ENCODE measurements around the gene TBC1D22A. TPM values are rescaled to one million over a fixed set of nuclear protein-coding genes. Genes with fewer than 3 reads are reported as not detected.

The TBC1D22A gene
- polyA plus RNA-seq, 1 of the 3 experiments (the other 2 are of a cell fraction) = 16.5 TPM

GRCh38 chr22:46779651-46780050, 17.2 kb downstream of the TBC1D22A start:
- no peak for DNase-seq
- no peaks in the 10 kb centered on the region for H3K36me3 ChIP-seq (replicated peaks in 1 of 2; ENCODE audit: control insufficient read depth in 1 of 2, insufficient read depth in 2 of 2, low read length in 1 of 2)
- H3K27me3 ChIP-seq (ENCODE audit: insufficient read depth) = no peaks in the 10 kb centered on the region
- peaks cover 0 to 1% of the 10 kb centered on the region in 2 experiments; a peak in 1 of 4 replicates for H3K4me1 ChIP-seq (ENCODE audit: control insufficient read depth in 1 of 2, insufficient read depth in 2 of 2, low read depth in 1 of 2, low read length in 1 of 2)
- CTCF ChIA-PET = interaction anchor here (0.8 to 2.1 kb wide), 4 partner anchors 19 to 216 kb away, joined by 3 to 13 read pairs (median 4); no protein-coding TSS in a partner anchor
- H3K27ac ChIP-seq (ENCODE audit: low read depth in 2 of 2, low read length in 1 of 2) = no peak overlapping the region
- H3K4me3 ChIP-seq (ENCODE audit: low read depth in 2 of 2, low read length in 1 of 2) = no peak overlapping the region
- H3K9me3 ChIP-seq = no peaks in the 10 kb centered on the region
- no peaks in the 10 kb centered on the region for H3F3A ChIP-seq (replicated peaks; ENCODE audit: insufficient read depth)
- no peak overlapping the region for H2AFZ ChIP-seq (ENCODE audit: low read depth)
- no peak overlapping the region for H3K4me2 ChIP-seq
- H3K9ac ChIP-seq = no peak overlapping the region
- H3K79me2 ChIP-seq (ENCODE audit: insufficient read depth) = peaks cover 80% of the 10 kb centered on the region
- POLR2A ChIA-PET = no interaction called here
- TF ChIP-seq MAX (IDR thresholded peaks at IDR 0.05; ENCODE audit: low read depth) = no peak
- no peak for TF ChIP-seq ELF1 (IDR thresholded peaks at IDR 0.05)
- whole genome bisulfite sequencing (ENCODE audit: low lambda C conversion rate) = 93% methylated on average over 9 of the region's 9 CpGs
- H3K9me2 ChIP-seq = no peaks in the 10 kb centered on the region
- peaks cover 44% of the 10 kb centered on the region for H4K20me1 ChIP-seq (ENCODE audit: insufficient read depth)

- H3K36me3 ChIP-seq (replicated peaks in 1 of 2; ENCODE audit: control insufficient read depth in 1 of 2, insufficient read depth in 2 of 2, low read length in 1 of 2) = peaks cover 0 to under 1% of the 10 kb centered on the region in 2 experiments
- H4K20me1 ChIP-seq (ENCODE audit: insufficient read depth) = peaks cover 39% of the 10 kb centered on the region; the same call in 1 of the 2 replicates
- H3K27me3 ChIP-seq (ENCODE audit: insufficient read depth) = no peaks in the 10 kb centered on the region
- H3K4me2 ChIP-seq = no peak overlapping the region
- H3F3A ChIP-seq (replicated peaks; ENCODE audit: insufficient read depth) = no peaks in the 10 kb centered on the region
- H3K9me3 ChIP-seq = no peaks in the 10 kb centered on the region
- H3K27ac ChIP-seq (ENCODE audit: low read depth in 2 of 2, low read length in 1 of 2) = no peak overlapping the region
- H3K4me3 ChIP-seq (ENCODE audit: low read depth in 2 of 2, low read length in 1 of 2) = no peak overlapping the region
- no peaks in the 10 kb centered on the region; a peak in 1 of 4 replicates for H3K4me1 ChIP-seq (ENCODE audit: control insufficient read depth in 1 of 2, insufficient read depth in 2 of 2, low read depth in 1 of 2, low read length in 1 of 2)
- H3K9me2 ChIP-seq = no peaks in the 10 kb centered on the region
- H2AFZ ChIP-seq (ENCODE audit: low read depth) = no peak overlapping the region
- TF ChIP-seq FOXJ3 (CRISPR knock-in tag; IDR thresholded peaks at IDR 0.05) (no peak), TAF1 (IDR thresholded peaks at IDR 0.05; ENCODE audit: borderline replicate concordance, low read depth, low read length) (no peak), CHD2 (IDR thresholded peaks at IDR 0.05; ENCODE audit: low read length, partially characterized antibody) (no peak), NFIC (IDR thresholded peaks at IDR 0.05; ENCODE audit: borderline replicate concordance) (no peak), POLR2AphosphoS5 (IDR thresholded peaks at IDR 0.05; ENCODE audit: low read depth, low read length) (no peak), SMC3 (IDR thresholded peaks at IDR 0.05; ENCODE audit: low read depth, low read length) (no peak), RAD21 (IDR thresholded peaks at IDR 0.05; ENCODE audit: low read length) (no peak), GABPA (IDR thresholded peaks at IDR 0.05; ENCODE audit: low read depth) (no peak), TEAD4 (IDR thresholded peaks at IDR 0.05; ENCODE audit: borderline replicate concordance, insufficient read depth) (no peak), GATA2 (CRISPR knock-in tag; IDR thresholded peaks at IDR 0.05) (no peak), MXI1 (IDR thresholded peaks at IDR 0.05; ENCODE audit: low read depth, low read length) (no peak), ELF1 (IDR thresholded peaks at IDR 0.05) (no peak), MEF2A (IDR thresholded peaks at IDR 0.05; ENCODE audit: borderline replicate concordance, low read depth) (no peak), TCF12 (IDR thresholded peaks at IDR 0.05) (no peak), IRF3 (IDR thresholded peaks at IDR 0.05; ENCODE audit: low read depth, low read length) (no peak), REST (IDR thresholded peaks at IDR 0.05; ENCODE audit: low read depth, low read length) (no peak), RFX5 (IDR thresholded peaks at IDR 0.05; ENCODE audit: low read length) (no peak), USF1 (IDR thresholded peaks at IDR 0.05; ENCODE audit: borderline replicate concordance, low read depth) (no peak), NRF1 (IDR thresholded peaks at IDR 0.05; ENCODE audit: low read depth, low read length) (no peak)
- ChIA-PET POLR2A (no interaction called here), CTCF (interaction anchor here (1.3 to 2.1 kb wide), 4 partner anchors 18 to 217 kb away, joined by 3 to 13 read pairs (median 4); no protein-coding TSS in a partner anchor)
- 91% methylated on average over 9 of the region's 9 CpGs for WGBS (ENCODE audit: low lambda C conversion rate)
- H3K9ac ChIP-seq = no peak overlapping the region
- H3K79me2 ChIP-seq (ENCODE audit: insufficient read depth) = peaks cover 81% of the 10 kb centered on the region
- DNase-seq = no peak
Measured at GRCh38 chr22:46780453-46780852, 18.0 kb downstream of the TBC1D22A start.
